HepG2 (cell line): ENCODE data around the gene KIAA1217. TPM values are rescaled to one million over a fixed set of nuclear protein-coding genes. Genes with fewer than 3 reads are reported as not detected.

ENCODE experiments used
- ATAC-seq: fragments of 200-7000 bp; cut with Tn5 transposase; 3 replicates; pipeline ENCODE4 v1.9.1; 2020; ENCODE audit warnings: mild to moderate bottlenecking, moderate library complexity
- BruUV-seq: library from RNA; stranded (reverse); fragments of 400-500 nt; replicated peaks from 2 replicates; lab custom pipeline; 2021; lab: Mats Ljungman, UMichigan
- CTCF ChIA-PET: fragments of 300-600 bp; formaldehyde crosslinking; extraction: SDS; loops from one replicate; lab custom pipeline; 2021; ENCODE audit warnings: low total read pairs, inconsistent platforms, low intra/inter-chr PET ratio; lab: Yijun Ruan, JAX
- POLR2A ChIA-PET: fragments of 350-600 bp; sonication (Branson Sonifier 250); formaldehyde crosslinking; loops from one replicate; lab custom pipeline; 2020; ENCODE audit warnings: antibody characterized with exemption, inconsistent platforms; lab: Yijun Ruan, JAX
- DNase-seq: peaks from one replicate; pipeline ENCODE4 v3.0.0-alpha.2; 2015; ENCODE audit warnings: low spot score
- FAIRE-seq: peaks from 3 replicates; lab custom pipeline; 2011; peaks lifted over from hg19 to GRCh38; lab: Jason Lieb, UNC
- H2AFZ ChIP-seq: one replicate; pipeline ENCODE4 v1.6.1; 2011; ENCODE audit warnings: low read length, inconsistent platforms
- H3K27ac ChIP-seq: fragments of 300-600 bp; 3 replicates; pipeline ENCODE4 v1.8.0; 2011; ENCODE audit warnings: mixed run types, mild to moderate bottlenecking, mixed read lengths, low read length, inconsistent platforms; ENCODE audit not compliant: insufficient read depth; ENCODE audit errors: extremely low read length
- H3K27me3 ChIP-seq, 2 experiments: fragments of 200-600 bp in 1 of 2; 2 replicates in 1 of 2; 3 replicates in 1 of 2; pipeline versions ENCODE4 v1.6.0 to v1.8.0; 2011; ENCODE audit warnings: low read length in 2 of 2, mild to moderate bottlenecking in 2 of 2, moderate library complexity in 2 of 2, inconsistent platforms in 1 of 2; ENCODE audit not compliant: insufficient read depth in 2 of 2, control insufficient read depth in 1 of 2
- H3K36me3 ChIP-seq, 2 experiments: fragments of 200-600 bp in 1 of 2; replicated peaks in 1 of 2; 2 replicates in 1 of 2; 3 replicates in 1 of 2; pipeline versions ENCODE4 v1.5.1 to v1.8.0; 2011; ENCODE audit warnings: low read length in 2 of 2, inconsistent platforms in 1 of 2; ENCODE audit not compliant: insufficient read depth in 2 of 2, control insufficient read depth in 1 of 2
- H3K4me1 ChIP-seq: 2 replicates; pipeline ENCODE4 v1.5.1; 2012; ENCODE audit warnings: low read length, inconsistent platforms; ENCODE audit not compliant: insufficient read depth
- H3K4me2 ChIP-seq: 2 replicates; pipeline ENCODE4 v1.6.0; 2011; ENCODE audit warnings: low read depth, low read length, inconsistent platforms
- H3K4me3 ChIP-seq, 3 experiments: fragments of 200-600 bp in 1 of 3; sonication (generic), shearing (Covaris generic) in 1 of 3; replicated peaks in 1 of 3; 2 replicates each; pipeline ENCODE4 v1.5.1; 2011 to 2016; ENCODE audit warnings: low read length in 3 of 3, inconsistent platforms in 2 of 3, low read depth in 2 of 3, mild to moderate bottlenecking in 2 of 3, control low read depth in 1 of 3, mixed read lengths in 1 of 3; ENCODE audit not compliant: insufficient read depth in 1 of 3
- H3K79me2 ChIP-seq: one replicate; pipeline ENCODE4 v1.6.1; 2011; ENCODE audit warnings: low read length, inconsistent platforms; ENCODE audit not compliant: insufficient read depth
- H3K9ac ChIP-seq: 2 replicates; pipeline ENCODE4 v1.6.0; 2011; ENCODE audit warnings: mild to moderate bottlenecking, low read depth, low read length, inconsistent platforms; ENCODE audit not compliant: insufficient read depth
- H3K9me3 ChIP-seq: 2 replicates; pipeline ENCODE4 v1.5.1; 2012; ENCODE audit warnings: mild to moderate bottlenecking, low read length
- H4K20me1 ChIP-seq: 2 replicates; pipeline ENCODE4 v1.6.0; 2011; ENCODE audit warnings: inconsistent platforms, mild to moderate bottlenecking, low read length, moderate library complexity; ENCODE audit not compliant: insufficient read depth
- HNRNPUL1 ChIP-seq: fragments of 200-400 bp; formaldehyde crosslinking; IDR thresholded peaks from 2 replicates; pipeline ENCODE4 v1.6.1; 2017; ENCODE audit warnings: low read depth, mild to moderate bottlenecking, low read length, moderate library complexity
- JUNB ChIP-seq: sonication (generic); formaldehyde crosslinking; IDR thresholded peaks from 2 replicates; pipeline ENCODE4 v1.8.0; 2022; ENCODE audit warnings: missing genetic modification reagents, mild to moderate bottlenecking, borderline replicate concordance
- NFIC ChIP-seq: IDR thresholded peaks from 2 replicates; pipeline ENCODE4 v1.6.1; 2012; ENCODE audit warnings: mild to moderate bottlenecking, low read length, inconsistent platforms
- ONECUT2 ChIP-seq: sonication (generic); formaldehyde crosslinking; IDR thresholded peaks from 2 replicates; pipeline ENCODE4 v1.4.0; 2020; ENCODE audit warnings: missing genetic modification reagents
- PAX8 ChIP-seq: sonication (generic); formaldehyde crosslinking; IDR thresholded peaks from 2 replicates; pipeline ENCODE4 v1.8.0; 2022; ENCODE audit warnings: mild to moderate bottlenecking, missing genetic modification reagents, borderline replicate concordance
- PCBP1 ChIP-seq: fragments of 200-400 bp; formaldehyde crosslinking; IDR thresholded peaks from 2 replicates; pipeline ENCODE4 v1.6.1; 2017; ENCODE audit warnings: mild to moderate bottlenecking, low read depth, low read length, borderline replicate concordance
- TBL1XR1 ChIP-seq: fragments of 150-350 bp; IDR thresholded peaks from 2 replicates; pipeline ENCODE4 v1.6.1; 2014; ENCODE audit warnings: borderline replicate concordance, low read length; ENCODE audit not compliant: partially characterized antibody
- ZNF331 ChIP-seq: sonication (generic); formaldehyde crosslinking; IDR thresholded peaks from 2 replicates; pipeline ENCODE4 v1.4.0; 2020; ENCODE audit warnings: missing genetic modification reagents
- WGBS: methylation state at CpG from one replicate; pipeline ENCODE4 v1.1.6; 2017; ENCODE audit warnings: low lambda C conversion rate; 5-methylcytosine and 5-hydroxymethylcytosine counted together
- in situ Hi-C: cut with HindIII; loops from 2 replicates; pipeline ENCODE4 v1.10.0; 2017; ENCODE audit warnings: low pct_unique_long_range_greater_than_20kb; ENCODE audit not compliant: extremely low pct_ligation_motif_present
- intact Hi-C: fragments of 100-400 bp; cut with micrococcal nuclease; formaldehyde crosslinking; loops from one replicate; pipeline ENCODE4 v1.10.0; 2022; ENCODE audit not compliant: unreplicated experiment
- polyA plus RNA-seq, 8 experiments: library from polyadenylated mRNA; depleted of rRNA in 3 of 8; stranded (reverse) in 7 of 8; unstranded in 1 of 8; fragments of >200 nt; fragmentation: Illumina TruSeq in 4 of 8; extraction: Trizol in 4 of 8; gene quantifications; 2 replicates each; pipeline versions ENCODE4 v1.2.1 to v1.2.3, GENCODE V29; 2011 to 2016; ENCODE audit warnings: low read depth in 4 of 8, missing spikeins in 1 of 8, mixed read lengths in 1 of 8; ENCODE audit not compliant: insufficient read depth in 1 of 8
- total RNA-seq, 5 experiments: library from RNA; depleted of rRNA; stranded (reverse); fragments of >200 nt; fragmentation: Illumina TruSeq; extraction: Trizol; gene quantifications; 2 replicates each; pipeline ENCODE4 v1.2.3, GENCODE V29; 2016; ENCODE audit warnings: low read depth in 1 of 5
- TF ChIP-seq, protein P1 (sequence below): sonication (generic); formaldehyde crosslinking; IDR thresholded peaks from 2 replicates; pipeline ENCODE4 v1.5.0; 2020; ENCODE audit warnings: missing genetic modification reagents, mild to moderate bottlenecking, borderline replicate concordance

The KIAA1217 gene
- total and polyA plus RNA-seq, 2 of the 13 experiments (the other 11 are each of a cell fraction or from before 2014, with no cell fraction given): 4.6 to 10.9 TPM

DNA sequence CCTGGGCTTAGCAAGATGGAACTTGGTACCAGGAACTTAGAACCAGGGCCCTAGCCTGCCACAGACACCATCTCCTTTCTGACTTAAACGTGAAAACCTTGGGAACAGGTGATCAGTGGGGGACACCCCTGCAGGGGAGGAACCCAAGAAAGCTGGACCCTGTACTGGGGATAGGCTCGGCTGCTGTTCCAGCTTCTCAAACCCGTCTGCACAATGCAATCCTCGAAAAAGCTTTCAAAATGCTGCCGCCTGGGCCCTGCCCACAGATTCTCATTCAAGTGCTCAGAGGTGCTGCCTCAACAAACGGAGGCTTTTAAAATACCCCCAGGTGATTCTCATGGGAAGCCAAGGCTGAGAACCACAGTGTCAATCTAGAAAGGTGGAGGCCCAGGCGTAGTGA, 345.1 kb downstream of the KIAA1217 start:
- TF ChIP-seq HNRNPUL1: no peak
- TF ChIP-seq ZNF331 (CRISPR knock-in tag): no peak
- no peak for TF ChIP-seq PCBP1
- TF ChIP-seq, protein P1, sequence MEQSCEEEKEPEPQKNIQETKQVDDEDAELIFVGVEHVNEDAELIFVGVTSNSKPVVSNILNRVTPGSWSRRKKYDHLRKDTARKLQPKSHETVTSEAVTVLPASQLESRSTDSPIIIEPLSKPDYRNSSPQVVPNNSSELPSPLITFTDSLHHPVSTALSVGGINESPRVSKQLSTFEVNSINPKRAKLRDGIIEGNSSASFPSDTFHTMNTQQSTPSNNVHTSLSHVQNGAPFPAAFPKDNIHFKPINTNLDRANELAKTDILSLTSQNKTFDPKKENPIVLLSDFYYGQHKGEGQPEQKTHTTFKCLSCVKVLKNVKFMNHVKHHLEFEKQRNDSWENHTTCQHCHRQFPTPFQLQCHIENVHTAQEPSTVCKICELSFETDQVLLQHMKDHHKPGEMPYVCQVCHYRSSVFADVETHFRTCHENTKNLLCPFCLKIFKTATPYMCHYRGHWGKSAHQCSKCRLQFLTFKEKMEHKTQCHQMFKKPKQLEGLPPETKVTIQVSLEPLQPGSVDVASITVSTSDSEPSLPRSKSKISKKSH: no peak
- no peak for TF ChIP-seq JUNB (CRISPR knock-in tag)
- TF ChIP-seq ONECUT2 (CRISPR knock-in tag): no peak
- no peak for TF ChIP-seq TBL1XR1
- TF ChIP-seq PAX8 (CRISPR knock-in tag): no peak
- no peak for TF ChIP-seq NFIC
- BruUV-seq: no TSS peak
- H3K4me1 ChIP-seq: peaks cover 42% of the 10 kb centered on the region
- intact Hi-C loops: loop anchor here (10.0 kb wide), 1 partner anchor 89 kb away; no protein-coding TSS in a partner anchor
- H3K4me2 ChIP-seq: no peak overlapping the region
- no peaks in the 10 kb centered on the region for H3K79me2 ChIP-seq
- POLR2A ChIA-PET: no interaction called here
- DNase-seq (no peak), FAIRE-seq (no peak), ATAC-seq (no peak)
- H3K9me3 ChIP-seq: no peaks in the 10 kb centered on the region
- H2AFZ ChIP-seq: no peak overlapping the region
- H4K20me1 ChIP-seq: no peaks in the 10 kb centered on the region
- H3K27ac ChIP-seq: no peak overlapping the region
- 76% methylated on average over 7 of the region's 7 CpGs for WGBS
- in situ Hi-C loops: loop anchor here (10.0 kb wide), 1 partner anchor 349 kb away; the partner anchor contains the start of gene KIAA1217
- no peaks in the 10 kb centered on the region for H3K36me3 ChIP-seq
- CTCF ChIA-PET: no interaction called here
- no peak overlapping the region for H3K9ac ChIP-seq
- H3K27me3 ChIP-seq: no peaks in the 10 kb centered on the region
- H3K4me3 ChIP-seq: no peak overlapping the region
